ENCODE data around the gene DAAM1.

DNA sequence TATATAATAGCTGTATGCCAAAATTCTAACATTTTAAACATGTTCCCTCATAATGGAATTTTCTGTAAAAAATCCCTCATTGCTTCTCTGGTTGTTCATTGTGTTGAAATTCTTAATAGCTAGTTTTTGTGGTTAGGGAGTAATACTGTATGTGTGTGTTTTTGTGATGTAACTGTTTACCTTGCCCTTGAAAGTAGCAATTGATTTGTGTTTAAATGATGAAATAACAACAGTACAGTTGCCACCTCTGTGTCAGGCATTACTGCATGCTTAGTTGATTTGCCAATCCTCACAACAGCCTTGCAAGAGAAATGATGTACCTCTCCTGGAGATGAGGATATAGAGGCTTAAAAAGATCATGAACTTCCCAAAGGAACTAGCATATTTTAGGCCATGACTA lies 94.9 kb downstream of the DAAM1 start:
- TF ChIP-seq, protein P1, sequence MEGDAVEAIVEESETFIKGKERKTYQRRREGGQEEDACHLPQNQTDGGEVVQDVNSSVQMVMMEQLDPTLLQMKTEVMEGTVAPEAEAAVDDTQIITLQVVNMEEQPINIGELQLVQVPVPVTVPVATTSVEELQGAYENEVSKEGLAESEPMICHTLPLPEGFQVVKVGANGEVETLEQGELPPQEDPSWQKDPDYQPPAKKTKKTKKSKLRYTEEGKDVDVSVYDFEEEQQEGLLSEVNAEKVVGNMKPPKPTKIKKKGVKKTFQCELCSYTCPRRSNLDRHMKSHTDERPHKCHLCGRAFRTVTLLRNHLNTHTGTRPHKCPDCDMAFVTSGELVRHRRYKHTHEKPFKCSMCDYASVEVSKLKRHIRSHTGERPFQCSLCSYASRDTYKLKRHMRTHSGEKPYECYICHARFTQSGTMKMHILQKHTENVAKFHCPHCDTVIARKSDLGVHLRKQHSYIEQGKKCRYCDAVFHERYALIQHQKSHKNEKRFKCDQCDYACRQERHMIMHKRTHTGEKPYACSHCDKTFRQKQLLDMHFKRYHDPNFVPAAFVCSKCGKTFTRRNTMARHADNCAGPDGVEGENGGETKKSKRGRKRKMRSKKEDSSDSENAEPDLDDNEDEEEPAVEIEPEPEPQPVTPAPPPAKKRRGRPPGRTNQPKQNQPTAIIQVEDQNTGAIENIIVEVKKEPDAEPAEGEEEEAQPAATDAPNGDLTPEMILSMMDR (IDR thresholded peaks at IDR 0.05) = no peak
- TF ChIP-seq SIN3A (IDR thresholded peaks at IDR 0.05; ENCODE audit: borderline replicate concordance, insufficient read depth, low read depth, low read length) = no peak

Measured in Panc1 (cell line).